K562 (cell line): ENCODE results near the gene AAGAB. TPM values are rescaled to one million over a fixed set of nuclear protein-coding genes. Genes with fewer than 3 reads are reported as not detected.
A peak's percentile ranks its signal among the peaks of the same experiment; 100 is the strongest.

ENCODE experiments used
- BCOR ChIP-seq: fragments of 450-650 bp; IDR thresholded peaks from 2 replicates; pipeline ENCODE4 v1.6.1; 2016
- CBFA2T2 ChIP-seq: fragments of 450-650 bp; conservative IDR thresholded peaks from 2 replicates; pipeline ENCODE4 v1.6.1; 2017; ENCODE audit warnings: mild to moderate bottlenecking
- ETV6 ChIP-seq, 3 experiments: fragments of 150-350 bp in 1 of 3; sonication (generic) in 1 of 3; formaldehyde crosslinking in 1 of 3; IDR thresholded peaks; 2 replicates each; pipeline versions ENCODE4 v1.6.1 to v1.8.0; 2014 to 2022; ENCODE audit warnings: borderline replicate concordance in 2 of 3, low read depth in 2 of 3, antibody characterized with exemption in 1 of 3, low read length in 1 of 3, mild to moderate bottlenecking in 1 of 3, missing genetic modification reagents in 1 of 3
- EZH2 ChIP-seq: IDR thresholded peaks from 2 replicates; pipeline ENCODE4 v1.6.1; 2012; ENCODE audit warnings: low read depth, mild to moderate bottlenecking, inconsistent platforms, low read length, borderline replicate concordance
- FOXA3 ChIP-seq, 2 experiments: fragments of 450-650 bp in 1 of 2; sonication (generic) in 1 of 2; formaldehyde crosslinking; IDR thresholded peaks in 1 of 2; conservative IDR thresholded peaks in 1 of 2; 2 replicates each; pipeline versions ENCODE4 v1.4.0 to v1.8.0; 2020 to 2022; ENCODE audit warnings: mild to moderate bottlenecking in 2 of 2, missing genetic modification reagents in 1 of 2
- FOXJ2 ChIP-seq: fragments of 200-800 bp; sonication (Bioruptor generic); IDR thresholded peaks from 2 replicates; pipeline ENCODE4 v1.6.1; 2016; ENCODE audit warnings: missing genetic modification characterization, missing compliant biosample characterization
- HNRNPL ChIP-seq: fragments of 200-400 bp; formaldehyde crosslinking; IDR thresholded peaks from 2 replicates; pipeline ENCODE4 v1.6.1; 2017; ENCODE audit warnings: low read depth, mild to moderate bottlenecking, low read length
- IRF2 ChIP-seq: sonication (generic); formaldehyde crosslinking; IDR thresholded peaks from 2 replicates; pipeline ENCODE4 v1.8.1; 2022; ENCODE audit warnings: mild to moderate bottlenecking, missing genetic modification reagents
- L3MBTL2 ChIP-seq: fragments of 450-650 bp; IDR thresholded peaks from 2 replicates; pipeline ENCODE4 v1.6.1; 2016; ENCODE audit warnings: mild to moderate bottlenecking, moderate library complexity
- MBD2 ChIP-seq: sonication (generic); IDR thresholded peaks from 2 replicates; pipeline ENCODE4 v1.6.1; 2016; ENCODE audit warnings: low read depth, borderline replicate concordance
- MCM3 ChIP-seq: fragments of 450-650 bp; IDR thresholded peaks from 2 replicates; pipeline ENCODE4 v1.6.1; 2016
- MECOM ChIP-seq: fragments of 250-450 bp; sonication (Bioruptor Pico); IDR thresholded peaks from 2 replicates; pipeline ENCODE4 v1.8.0; 2022; ENCODE audit warnings: inconsistent platforms
- NBN ChIP-seq: fragments of 450-650 bp; IDR thresholded peaks from 2 replicates; pipeline ENCODE4 v1.6.1; 2016; ENCODE audit warnings: low read depth, mild to moderate bottlenecking
- OTX1 ChIP-seq: fragments of 450-650 bp; formaldehyde crosslinking; IDR thresholded peaks from 2 replicates; pipeline ENCODE4 v1.4.0; 2022; ENCODE audit warnings: mild to moderate bottlenecking
- SP2 ChIP-seq: IDR thresholded peaks from 2 replicates; pipeline ENCODE4 v1.6.1; 2011; ENCODE audit warnings: mild to moderate bottlenecking, low read depth, low read length, moderate library complexity; ENCODE audit not compliant: poor library complexity, severe bottlenecking; ENCODE audit errors: extremely low read depth
- SRSF1 ChIP-seq: fragments of 200-400 bp; formaldehyde crosslinking; IDR thresholded peaks from 2 replicates; pipeline ENCODE4 v1.6.1; 2017; ENCODE audit warnings: mild to moderate bottlenecking, low read depth, low read length, moderate library complexity
- ZBTB8A ChIP-seq: fragments of 450-650 bp; IDR thresholded peaks from 2 replicates; pipeline ENCODE4 v1.6.1; 2018; ENCODE audit warnings: mild to moderate bottlenecking, moderate library complexity; ENCODE audit not compliant: partially characterized antibody
- ZNF140 ChIP-seq: fragments of 250-450 bp; sonication (Bioruptor Pico); IDR thresholded peaks from 2 replicates; pipeline ENCODE4 v1.8.0; 2021; ENCODE audit warnings: moderate library complexity, mild to moderate bottlenecking, inconsistent platforms
- ZNF444 ChIP-seq: fragments of 250-450 bp; sonication (Bioruptor Pico); IDR thresholded peaks from 2 replicates; pipeline ENCODE4 v1.4.0; 2020; ENCODE audit warnings: mild to moderate bottlenecking, moderate library complexity
- ZNF707 ChIP-seq: fragments of 250-450 bp; sonication (Bioruptor Pico); conservative IDR thresholded peaks from 2 replicates; pipeline ENCODE4 v1.8.0; 2022; ENCODE audit warnings: inconsistent platforms, mild to moderate bottlenecking, moderate library complexity
- polyA plus RNA-seq, 8 experiments: library from polyadenylated mRNA; depleted of rRNA in 4 of 8; stranded (reverse) in 5 of 8; unstranded in 3 of 8; fragments of >200 nt; fragmentation: Nextera tagmentation in 2 of 8; fragmentation: Illumina TruSeq in 1 of 8; extraction: Ambion mirVana in 2 of 8; extraction: Trizol in 1 of 8; gene quantifications; 2 replicates each; pipeline versions ENCODE4 v1.2.1 to v1.2.3, GENCODE V29; 2011 to 2014; ENCODE audit warnings: inconsistent platforms in 1 of 8, missing spikeins in 1 of 8
- total RNA-seq, 7 experiments: library from RNA; depleted of rRNA in 6 of 7; stranded (reverse); fragments of >200 nt in 6 of 7; fragmentation: Illumina TruSeq in 2 of 7; extraction: Trizol in 2 of 7; gene quantifications; 2 replicates each; pipeline versions ENCODE4 v1.2.1 to v1.2.3, GENCODE V29; 2011 to 2021; ENCODE audit warnings: low replicate concordance in 1 of 7
- TF ChIP-seq, protein P1 (sequence below), 3 experiments: IDR thresholded peaks in 2 of 3; conservative IDR thresholded peaks in 1 of 3; 2 replicates each; pipeline ENCODE4 v1.5.1; 2011 to 2012; ENCODE audit warnings: low read length in 3 of 3, mild to moderate bottlenecking in 3 of 3, control low read depth in 2 of 3, improper control_type of control experiment in 1 of 3, inconsistent platforms in 1 of 3, low read depth in 1 of 3, mixed read lengths in 1 of 3, moderate library complexity in 1 of 3; ENCODE audit not compliant: insufficient read depth in 2 of 3
- TF ChIP-seq, protein P2 (sequence below): sonication (generic); formaldehyde crosslinking; IDR thresholded peaks from 2 replicates; pipeline ENCODE4 v1.8.0; 2022; ENCODE audit warnings: missing genetic modification reagents, mild to moderate bottlenecking, borderline replicate concordance
- TF ChIP-seq, protein P3 (sequence below): fragments of 450-650 bp; formaldehyde crosslinking; IDR thresholded peaks from 2 replicates; pipeline ENCODE4 v1.4.0; 2020; ENCODE audit warnings: mild to moderate bottlenecking, moderate library complexity
- TF ChIP-seq, protein P4 (sequence below): sonication (generic); formaldehyde crosslinking; IDR thresholded peaks from 2 replicates; pipeline ENCODE4 v1.8.0; 2022; ENCODE audit warnings: mild to moderate bottlenecking, missing genetic modification reagents

The AAGAB gene
- total and polyA plus RNA-seq, 9 of the 15 experiments (the other 6 are each of a cell fraction or from before 2014, with no cell fraction given): 17.8 to 109 (median 58.3) TPM

DNA sequence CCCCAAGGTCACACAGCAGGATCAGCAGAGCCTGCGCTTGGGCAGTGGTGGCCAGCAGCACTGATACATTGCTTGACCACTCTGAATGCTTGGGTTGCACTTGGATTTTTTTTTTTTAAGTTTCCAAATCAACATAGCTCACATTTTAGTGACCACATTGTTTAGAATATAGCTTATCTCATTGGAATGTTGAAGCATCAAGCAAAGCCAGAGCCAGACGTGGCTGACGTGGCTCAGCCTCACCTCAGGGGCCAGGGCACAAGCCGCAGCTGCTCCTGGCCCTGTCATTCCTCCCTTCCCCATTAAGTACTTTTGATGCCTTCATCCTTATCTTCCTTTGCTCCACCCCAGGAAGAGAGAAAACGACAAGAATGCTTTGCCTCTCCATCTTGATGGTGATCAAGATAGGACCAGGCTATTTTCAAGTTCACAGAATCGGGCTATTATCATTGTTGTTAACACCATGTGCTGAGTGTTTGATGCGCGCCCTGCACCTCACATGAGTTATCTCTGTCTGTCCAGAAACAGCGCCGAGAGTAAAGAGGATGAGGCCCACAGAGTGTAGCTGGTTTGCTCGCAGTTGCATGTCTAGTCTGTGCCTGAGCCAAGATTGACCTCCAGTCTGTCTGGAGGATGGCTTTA lies 75.8 kb downstream of the AAGAB start (continued):
- TF ChIP-seq, protein P1, sequence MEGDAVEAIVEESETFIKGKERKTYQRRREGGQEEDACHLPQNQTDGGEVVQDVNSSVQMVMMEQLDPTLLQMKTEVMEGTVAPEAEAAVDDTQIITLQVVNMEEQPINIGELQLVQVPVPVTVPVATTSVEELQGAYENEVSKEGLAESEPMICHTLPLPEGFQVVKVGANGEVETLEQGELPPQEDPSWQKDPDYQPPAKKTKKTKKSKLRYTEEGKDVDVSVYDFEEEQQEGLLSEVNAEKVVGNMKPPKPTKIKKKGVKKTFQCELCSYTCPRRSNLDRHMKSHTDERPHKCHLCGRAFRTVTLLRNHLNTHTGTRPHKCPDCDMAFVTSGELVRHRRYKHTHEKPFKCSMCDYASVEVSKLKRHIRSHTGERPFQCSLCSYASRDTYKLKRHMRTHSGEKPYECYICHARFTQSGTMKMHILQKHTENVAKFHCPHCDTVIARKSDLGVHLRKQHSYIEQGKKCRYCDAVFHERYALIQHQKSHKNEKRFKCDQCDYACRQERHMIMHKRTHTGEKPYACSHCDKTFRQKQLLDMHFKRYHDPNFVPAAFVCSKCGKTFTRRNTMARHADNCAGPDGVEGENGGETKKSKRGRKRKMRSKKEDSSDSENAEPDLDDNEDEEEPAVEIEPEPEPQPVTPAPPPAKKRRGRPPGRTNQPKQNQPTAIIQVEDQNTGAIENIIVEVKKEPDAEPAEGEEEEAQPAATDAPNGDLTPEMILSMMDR (IDR thresholded peaks at IDR 0.05 in 2 of 3, conservative IDR thresholded peaks at IDR 0.05 in 1 of 3; ENCODE audit: insufficient read depth in 2 of 3, low read depth in 1 of 3, low read length in 3 of 3): no peak
- TF ChIP-seq OTX1 (CRISPR knock-in tag): no peak
- no peak for TF ChIP-seq FOXJ2 (tag)
- TF ChIP-seq SRSF1: no peak
- no peak for TF ChIP-seq ZNF140 (CRISPR knock-in tag)
- TF ChIP-seq MCM3: no peak
- TF ChIP-seq BCOR: no peak
- TF ChIP-seq ETV6 (IDR thresholded peaks at IDR 0.05; ENCODE audit: borderline replicate concordance in 1 of 2, low read depth in 2 of 2, low read length in 1 of 2): no peak
- TF ChIP-seq ETV6 (CRISPR knock-in tag; IDR thresholded peaks at IDR 0.05; ENCODE audit: borderline replicate concordance): no peak
- TF ChIP-seq NBN: peak; percentile 70; the same call in 1 of the 2 replicates
- no peak for TF ChIP-seq ZNF444
- TF ChIP-seq, protein P2, sequence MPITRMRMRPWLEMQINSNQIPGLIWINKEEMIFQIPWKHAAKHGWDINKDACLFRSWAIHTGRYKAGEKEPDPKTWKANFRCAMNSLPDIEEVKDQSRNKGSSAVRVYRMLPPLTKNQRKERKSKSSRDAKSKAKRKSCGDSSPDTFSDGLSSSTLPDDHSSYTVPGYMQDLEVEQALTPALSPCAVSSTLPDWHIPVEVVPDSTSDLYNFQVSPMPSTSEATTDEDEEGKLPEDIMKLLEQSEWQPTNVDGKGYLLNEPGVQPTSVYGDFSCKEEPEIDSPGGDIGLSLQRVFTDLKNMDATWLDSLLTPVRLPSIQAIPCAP (CRISPR knock-in tag): no peak
- no peak for TF ChIP-seq HNRNPL
- TF ChIP-seq FOXA3 (CRISPR knock-in tag; conservative IDR thresholded peaks at IDR 0.05 in 1 of 2, IDR thresholded peaks at IDR 0.05 in 1 of 2): no peak
- TF ChIP-seq, protein P3, sequence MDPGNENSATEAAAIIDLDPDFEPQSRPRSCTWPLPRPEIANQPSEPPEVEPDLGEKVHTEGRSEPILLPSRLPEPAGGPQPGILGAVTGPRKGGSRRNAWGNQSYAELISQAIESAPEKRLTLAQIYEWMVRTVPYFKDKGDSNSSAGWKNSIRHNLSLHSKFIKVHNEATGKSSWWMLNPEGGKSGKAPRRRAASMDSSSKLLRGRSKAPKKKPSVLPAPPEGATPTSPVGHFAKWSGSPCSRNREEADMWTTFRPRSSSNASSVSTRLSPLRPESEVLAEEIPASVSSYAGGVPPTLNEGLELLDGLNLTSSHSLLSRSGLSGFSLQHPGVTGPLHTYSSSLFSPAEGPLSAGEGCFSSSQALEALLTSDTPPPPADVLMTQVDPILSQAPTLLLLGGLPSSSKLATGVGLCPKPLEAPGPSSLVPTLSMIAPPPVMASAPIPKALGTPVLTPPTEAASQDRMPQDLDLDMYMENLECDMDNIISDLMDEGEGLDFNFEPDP: no peak
- no peak for TF ChIP-seq MBD2
- TF ChIP-seq, protein P4, sequence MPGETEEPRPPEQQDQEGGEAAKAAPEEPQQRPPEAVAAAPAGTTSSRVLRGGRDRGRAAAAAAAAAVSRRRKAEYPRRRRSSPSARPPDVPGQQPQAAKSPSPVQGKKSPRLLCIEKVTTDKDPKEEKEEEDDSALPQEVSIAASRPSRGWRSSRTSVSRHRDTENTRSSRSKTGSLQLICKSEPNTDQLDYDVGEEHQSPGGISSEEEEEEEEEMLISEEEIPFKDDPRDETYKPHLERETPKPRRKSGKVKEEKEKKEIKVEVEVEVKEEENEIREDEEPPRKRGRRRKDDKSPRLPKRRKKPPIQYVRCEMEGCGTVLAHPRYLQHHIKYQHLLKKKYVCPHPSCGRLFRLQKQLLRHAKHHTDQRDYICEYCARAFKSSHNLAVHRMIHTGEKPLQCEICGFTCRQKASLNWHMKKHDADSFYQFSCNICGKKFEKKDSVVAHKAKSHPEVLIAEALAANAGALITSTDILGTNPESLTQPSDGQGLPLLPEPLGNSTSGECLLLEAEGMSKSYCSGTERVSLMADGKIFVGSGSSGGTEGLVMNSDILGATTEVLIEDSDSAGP (CRISPR knock-in tag): no peak
- TF ChIP-seq ZNF707: no peak
- TF ChIP-seq L3MBTL2: peak; percentile 92
- no peak for TF ChIP-seq EZH2
- TF ChIP-seq CBFA2T2: peak; percentile 79
- TF ChIP-seq ZBTB8A: no peak
- no peak for TF ChIP-seq SP2
- TF ChIP-seq IRF2 (CRISPR knock-in tag): no peak
- peak; percentile 96 for TF ChIP-seq MECOM (CRISPR knock-in tag)
